ENCODE results near the gene UBTD2.
"Not testable (repeated sequence)": the region's sequence is repeated elsewhere in the genome, so short reads cannot be mapped to it uniquely, and the experiment has no call there.

UBTD2 gene

GRCh38 chr5:172291837-172292236, 8.3 kb upstream of the UBTD2 start:
- not testable (repeated sequence) for DNase-seq

- no peak for DNase-seq
These were observed 4.9 kb upstream of the UBTD2 start for GRCh38 chr5:172288465-172288864.

GRCh38 chr5:172287140-172287539, 3.6 kb upstream of the UBTD2 start:
- DNase-seq, result not testable (repeated sequence)

DNA sequence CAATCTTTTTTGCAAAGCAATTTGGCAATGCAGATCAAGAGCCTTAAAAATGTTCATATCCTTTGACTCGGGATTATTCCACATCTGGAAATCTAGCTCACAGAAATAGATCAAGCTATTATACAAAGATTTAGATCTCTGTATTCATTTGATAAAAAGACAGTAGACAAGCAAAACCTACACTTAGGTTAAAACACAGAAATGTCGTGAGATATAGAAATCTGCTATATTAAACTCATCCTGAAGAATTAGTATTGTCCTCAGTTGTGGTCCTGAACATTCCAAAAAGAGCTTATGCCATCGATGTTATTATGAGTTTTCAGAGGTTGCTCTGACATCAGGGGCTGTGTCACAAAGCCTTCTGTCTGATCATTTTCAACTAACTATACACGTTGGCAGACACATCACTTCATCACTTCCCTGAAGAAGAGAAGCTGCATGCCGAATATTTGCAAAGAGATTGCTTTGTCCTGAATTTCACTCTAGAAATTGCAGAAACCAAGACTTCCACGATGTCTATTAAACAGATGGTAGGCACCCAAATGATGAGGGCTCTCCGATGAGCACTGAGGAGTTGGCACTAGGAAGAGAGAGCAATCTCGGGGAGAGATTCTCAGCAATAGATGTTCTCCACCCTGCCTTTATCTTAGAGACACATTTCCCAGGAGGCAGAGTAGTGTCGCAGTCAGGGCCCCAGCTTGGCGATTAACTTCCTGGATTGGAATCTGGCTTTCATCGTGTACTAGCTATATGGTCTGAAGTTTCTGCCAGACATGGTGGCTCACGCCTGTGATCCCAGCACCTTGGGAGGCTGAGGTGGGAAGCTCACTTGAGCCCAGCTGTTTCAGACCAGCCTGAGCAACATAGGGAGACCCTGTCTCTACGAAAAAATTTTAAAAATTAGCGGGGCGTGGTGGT, 1.9 kb upstream of the UBTD2 start:
- DNase-seq, result no peak

GRCh38 chr5:172284611-172284980, 1.0 kb upstream of the UBTD2 start:
- no peak for DNase-seq

DNA sequence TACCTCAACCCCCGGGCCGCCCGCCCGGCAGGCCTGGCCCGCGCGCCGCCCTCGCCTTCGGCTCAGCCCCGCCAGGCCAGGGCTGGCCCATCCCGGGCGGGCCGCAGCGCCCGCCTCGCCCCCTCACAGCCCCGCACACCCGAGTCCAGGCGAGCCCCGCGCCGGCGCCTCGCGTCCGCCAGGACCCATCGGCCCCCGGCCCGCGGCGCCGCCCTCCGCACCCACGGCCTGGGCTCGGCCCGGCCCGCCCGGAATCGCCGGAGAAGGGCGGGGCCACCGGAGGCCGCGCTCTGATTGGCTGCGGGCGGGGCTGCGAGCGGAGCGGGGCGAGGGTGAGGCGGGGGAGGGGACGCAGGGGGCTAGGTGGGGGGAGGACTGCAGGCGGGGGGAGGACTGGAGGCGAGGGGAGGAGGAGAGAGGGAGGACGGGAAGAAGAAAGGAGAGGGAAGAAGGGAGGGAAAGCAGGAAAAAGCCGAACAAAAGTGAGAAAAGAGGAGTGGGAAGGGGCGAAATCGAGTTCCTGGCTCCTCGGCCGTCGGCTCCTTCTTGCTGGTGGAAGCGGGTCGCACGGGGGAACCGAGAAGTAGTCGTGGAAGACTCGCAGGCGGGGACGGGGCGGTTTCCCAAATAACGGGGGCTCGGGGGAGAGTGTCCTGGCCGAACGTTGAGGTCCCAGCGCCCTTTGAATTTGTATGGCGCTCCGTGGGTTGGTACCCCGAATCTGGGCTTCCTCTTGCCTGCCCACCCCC, 472 bp upstream of the UBTD2 start:
- peak; percentile 71 for DNase-seq

DNA sequence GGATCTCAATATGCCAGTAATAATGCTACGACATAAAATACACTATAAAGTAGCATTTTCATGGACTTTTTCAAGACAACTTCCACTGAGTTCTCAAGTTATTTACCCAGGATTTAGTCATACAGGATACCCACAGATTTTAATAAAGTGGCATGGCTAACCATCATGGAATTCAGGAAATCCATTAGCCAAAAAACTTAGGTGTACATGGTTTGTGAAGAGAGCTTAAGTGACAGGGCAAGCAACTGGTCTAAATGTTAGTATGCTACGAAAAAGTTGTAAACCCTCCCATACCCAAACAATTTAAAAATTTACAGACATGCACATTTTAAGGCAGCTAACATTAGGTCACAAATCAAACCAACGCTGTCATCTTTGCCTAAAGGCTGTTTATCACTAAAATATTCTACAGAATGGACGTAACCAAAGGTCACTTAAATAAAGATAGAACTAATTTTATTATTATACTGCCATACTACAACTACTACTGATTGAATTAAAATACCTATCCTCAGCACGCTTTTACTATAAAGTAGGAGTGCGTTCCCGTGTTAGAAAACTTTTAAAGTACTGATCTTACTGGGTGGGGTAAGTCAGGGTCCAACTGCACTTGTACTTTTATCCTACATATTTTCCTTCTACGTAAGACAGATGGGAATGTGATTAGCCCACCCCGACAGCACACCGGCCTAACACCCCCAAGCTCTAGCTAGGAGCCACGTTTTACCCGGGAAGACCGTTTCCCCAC, 1.1 kb downstream of the UBTD2 start:
- DNase-seq, result no peak

- no peak for DNase-seq
These were observed 2.2 kb downstream of the UBTD2 start for GRCh38 chr5:172281346-172281745.

DNA sequence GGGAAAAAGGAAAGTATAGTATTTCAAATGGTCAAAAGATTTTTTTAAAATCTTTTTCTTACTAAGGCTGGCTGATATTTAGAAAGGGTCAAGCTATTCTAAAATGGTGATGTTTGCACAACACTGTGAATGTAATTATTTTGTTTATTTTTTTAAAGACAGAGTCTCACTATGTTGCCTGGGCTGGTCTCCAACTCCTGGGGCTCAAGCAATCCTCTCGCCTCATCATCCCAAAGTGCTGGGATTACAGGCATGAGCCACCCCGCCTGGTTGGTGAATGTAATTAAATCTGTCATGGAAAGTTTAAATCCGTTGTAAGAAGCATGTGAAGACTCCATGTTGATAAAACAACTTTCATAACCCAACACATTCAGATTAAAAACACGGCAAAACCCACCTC, 2.6 kb downstream of the UBTD2 start:
- no peak for DNase-seq

- DNase-seq, result no peak
These were observed 3.2 kb downstream of the UBTD2 start for GRCh38 chr5:172280317-172280716.

DNA sequence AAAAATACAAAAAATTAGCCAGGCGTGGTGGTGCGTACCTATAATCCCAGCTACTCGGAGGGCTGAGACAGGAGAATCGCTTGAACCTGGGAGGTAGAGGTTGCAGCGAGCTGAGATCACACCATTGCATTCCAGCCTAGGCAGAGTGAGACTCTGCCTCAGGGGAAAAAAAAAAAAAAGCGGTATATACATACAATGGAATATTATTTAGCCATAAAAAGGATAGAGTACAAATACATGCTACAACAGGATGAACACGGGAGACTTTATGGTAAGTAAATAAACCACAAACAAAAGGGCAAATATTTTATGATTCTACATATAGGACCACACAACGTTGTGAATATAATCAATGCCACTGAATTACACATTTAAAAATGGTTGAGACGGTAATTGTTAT, 5.2 kb downstream of the UBTD2 start:
- no peak for DNase-seq

- DNase-seq, result no peak
These were observed 7.3 kb downstream of the UBTD2 start for GRCh38 chr5:172276214-172276613.

GRCh38 chr5:172274951-172275753, 8.4 kb downstream of the UBTD2 start:
- DNase-seq, result peak; percentile 33

GRCh38 chr5:172267943-172268342, 15.6 kb downstream of the UBTD2 start:
- no peak for DNase-seq

- DNase-seq, result no peak
These were observed 16.9 kb downstream of the UBTD2 start for GRCh38 chr5:172266676-172267092.

DNA sequence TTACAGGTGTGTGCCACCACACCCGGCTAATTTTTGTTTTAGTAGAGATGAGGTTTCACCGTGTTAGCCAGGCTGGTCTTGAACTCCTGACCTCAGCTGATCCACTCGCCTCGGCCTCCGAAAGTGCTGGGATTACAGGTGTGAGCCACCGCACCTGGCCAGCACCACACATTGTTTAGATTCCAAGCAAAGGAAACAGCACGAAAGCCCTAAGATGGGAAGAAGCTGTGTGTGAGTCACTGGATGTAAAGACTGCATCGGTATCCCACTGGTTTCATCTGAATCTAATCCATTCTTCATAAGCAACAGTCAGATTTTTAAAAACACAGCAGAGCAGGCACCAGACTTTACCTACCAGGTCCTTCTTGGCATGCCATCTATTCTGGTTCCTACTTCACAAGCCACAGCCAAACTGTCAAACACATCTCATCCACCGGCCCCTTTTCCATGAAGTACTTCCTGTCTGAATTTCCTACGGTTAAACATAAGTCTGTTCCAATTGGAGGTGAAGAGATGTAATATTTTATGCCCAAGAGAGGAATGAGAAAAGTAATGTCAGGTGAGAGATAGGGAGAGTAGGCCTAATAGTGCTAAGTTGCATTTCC, 17.4 kb downstream of the UBTD2 start:
- DNase-seq, result no peak

- DNase-seq, result no peak
These were observed 18.7 kb downstream of the UBTD2 start for GRCh38 chr5:172264815-172265395.

DNA sequence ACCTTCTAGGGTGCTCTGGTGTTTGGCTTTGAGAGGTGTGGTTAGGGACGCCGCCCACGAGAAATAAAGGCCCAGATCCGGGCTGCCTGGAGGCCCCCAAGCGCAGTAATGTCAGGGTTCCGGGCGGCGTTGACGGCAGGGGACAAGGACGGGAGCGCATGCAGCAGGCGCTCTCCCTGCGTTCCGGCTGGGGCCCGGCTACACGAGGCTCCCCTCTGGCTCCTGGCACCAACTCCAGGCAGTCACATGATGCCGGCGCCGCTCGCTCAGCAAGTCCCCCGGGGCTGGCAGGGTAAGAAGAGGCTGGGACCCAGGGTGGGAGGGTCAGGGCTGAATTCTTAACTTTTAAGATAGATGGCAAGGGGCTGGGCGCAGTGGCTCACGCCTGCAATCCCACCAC, 28.1 kb downstream of the UBTD2 start:
- no peak for DNase-seq

- no peak for DNase-seq
These were observed 31.1 kb downstream of the UBTD2 start for GRCh38 chr5:172252501-172252900.

GRCh38 chr5:172251419-172251818, 32.1 kb downstream of the UBTD2 start:
- no peak for DNase-seq

- DNase-seq, result no peak
These were observed 34.9 kb downstream of the UBTD2 start for GRCh38 chr5:172248637-172249036.

GRCh38 chr5:172245703-172246125, 37.9 kb downstream of the UBTD2 start:
- no peak for DNase-seq

All from activated CD4-positive, alpha-beta T cell treated with anti-CD3 and anti-CD28 coated beads, Interleukin-2, amount 50 U/mL, for 1 hour (primary cell).